ENCODE results near the gene TMEM53.

The TMEM53 gene

DNA sequence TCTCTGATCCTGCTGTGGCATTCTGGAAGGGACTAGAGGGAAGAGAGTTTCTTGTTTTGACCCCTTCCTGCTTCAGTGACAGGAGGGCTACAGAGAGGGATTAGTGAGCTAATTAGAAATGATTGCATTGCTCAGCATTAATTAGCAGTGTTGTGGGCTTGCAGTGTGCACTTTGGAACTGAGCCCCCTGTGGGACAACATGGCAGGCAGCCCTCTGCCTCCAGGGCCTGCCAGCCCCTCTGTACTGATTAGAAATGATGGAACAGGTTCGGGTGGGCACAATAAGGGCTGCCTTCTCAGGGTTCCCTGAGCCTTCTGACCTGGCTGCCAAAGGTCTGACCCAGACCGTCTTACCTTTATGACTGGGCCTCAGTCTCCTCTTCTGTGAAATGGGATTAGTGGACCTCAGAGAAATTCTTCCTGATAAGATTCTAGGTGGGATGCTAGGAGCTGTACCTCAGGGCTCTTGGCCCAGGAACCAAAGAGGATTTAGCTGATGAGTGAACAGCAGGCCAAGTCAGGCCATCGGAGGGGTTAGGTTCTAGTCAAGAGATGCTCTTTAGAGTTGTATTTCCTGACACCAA, 39.6 kb downstream of the TMEM53 start:
- no peak overlapping the region for H3K9ac ChIP-seq (ENCODE audit: low read length)

GRCh38 chr1:44632598-44632997, 41.7 kb downstream of the TMEM53 start:
- no peaks in the 10 kb centered on the region for H3K36me3 ChIP-seq (ENCODE audit: low read length)
- no peaks in the 10 kb centered on the region for H3K27me3 ChIP-seq (ENCODE audit: low read length)
- H3F3A ChIP-seq (ENCODE audit: insufficient read depth), result 0 out of 2 replicates have a peak, but pooled peaks cover 5% of the 10 kb centered on the region
- peak overlapping the region; percentile 91 for H3K27ac ChIP-seq (ENCODE audit: low read depth, low read length)
- no peaks in the 10 kb centered on the region for H3K9me2 ChIP-seq (replicated peaks; ENCODE audit: insufficient read depth, low read length)
- no peak overlapping the region for H2AFZ ChIP-seq (ENCODE audit: low read depth, low read length, severe bottlenecking)
- H3K9ac ChIP-seq (ENCODE audit: low read length), result peak overlapping the region; percentile 75
- no peaks in the 10 kb centered on the region for H3K9me3 ChIP-seq (ENCODE audit: insufficient read depth, low read length)
- H3K4me2 ChIP-seq (ENCODE audit: low read depth, low read length, poor library complexity, severe bottlenecking), result peak overlapping the region; percentile 82
- peak overlapping the region; percentile 67 for H3K4me3 ChIP-seq (ENCODE audit: insufficient read depth, low read length, poor library complexity, severe bottlenecking)
- TF ChIP-seq EZH2phosphoT487 (conservative IDR thresholded peaks at IDR 0.05; ENCODE audit: low read length) (no peak), CTCF (IDR thresholded peaks at IDR 0.05; ENCODE audit: insufficient read depth, low read length, poor library complexity, severe bottlenecking) (no peak)
- H3K79me2 ChIP-seq (ENCODE audit: insufficient read depth, low read length), result peaks cover 11% of the 10 kb centered on the region; the same call in 1 of the 2 replicates
- no peaks in the 10 kb centered on the region for H4K20me1 ChIP-seq (ENCODE audit: low read depth, low read length)

More for the DNA sequence above, 39.6 kb downstream of the TMEM53 start:
- Histone ChIP-seq H3K4me3 (ENCODE audit: insufficient read depth, low read length, poor library complexity, severe bottlenecking) (no peak overlapping the region), H3K9me2 (replicated peaks; ENCODE audit: insufficient read depth, low read length) (no peaks in the 10 kb centered on the region), H3K4me2 (ENCODE audit: low read depth, low read length, poor library complexity, severe bottlenecking) (no peak overlapping the region), H3K79me2 (ENCODE audit: insufficient read depth, low read length) (peaks cover 11% of the 10 kb centered on the region; the same call in 1 of the 2 replicates), H3K36me3 (ENCODE audit: low read length) (no peaks in the 10 kb centered on the region), H3K27ac (ENCODE audit: low read depth, low read length) (no peak overlapping the region), H3K27me3 (ENCODE audit: low read length) (no peaks in the 10 kb centered on the region), H3F3A (ENCODE audit: insufficient read depth) (0 out of 2 replicates have a peak, but pooled peaks cover 5% of the 10 kb centered on the region), H4K20me1 (ENCODE audit: low read depth, low read length) (no peaks in the 10 kb centered on the region), H2AFZ (ENCODE audit: low read depth, low read length, severe bottlenecking) (no peak overlapping the region), H3K9me3 (ENCODE audit: insufficient read depth, low read length) (no peaks in the 10 kb centered on the region)
- no peak for TF ChIP-seq CTCF (IDR thresholded peaks at IDR 0.05; ENCODE audit: insufficient read depth, low read length, poor library complexity, severe bottlenecking)
- no peak for TF ChIP-seq EZH2phosphoT487 (conservative IDR thresholded peaks at IDR 0.05; ENCODE audit: low read length)

GRCh38 chr1:44631647-44632539, 42.4 kb downstream of the TMEM53 start:
- peak overlapping the region; percentile 75 for H3K9ac ChIP-seq (ENCODE audit: low read length)
- no peaks in the 10 kb centered on the region for H3K9me3 ChIP-seq (ENCODE audit: insufficient read depth, low read length)
- H3K36me3 ChIP-seq (ENCODE audit: low read length), result no peaks in the 10 kb centered on the region
- H3K27me3 ChIP-seq (ENCODE audit: low read length), result no peaks in the 10 kb centered on the region
- H3K79me2 ChIP-seq (ENCODE audit: insufficient read depth, low read length), result peaks cover 11% of the 10 kb centered on the region; the same call in 1 of the 2 replicates
- peak overlapping the region; percentile 91 for H3K27ac ChIP-seq (ENCODE audit: low read depth, low read length)
- H3K4me3 ChIP-seq (ENCODE audit: insufficient read depth, low read length, poor library complexity, severe bottlenecking), result peak overlapping the region; percentile 67
- TF ChIP-seq CTCF (IDR thresholded peaks at IDR 0.05; ENCODE audit: insufficient read depth, low read length, poor library complexity, severe bottlenecking), result no peak
- TF ChIP-seq EZH2phosphoT487 (conservative IDR thresholded peaks at IDR 0.05; ENCODE audit: low read length), result no peak
- no peaks in the 10 kb centered on the region for H3K9me2 ChIP-seq (replicated peaks; ENCODE audit: insufficient read depth, low read length)
- H2AFZ ChIP-seq (ENCODE audit: low read depth, low read length, severe bottlenecking), result peak overlapping the region; percentile 84
- peak overlapping the region; percentile 82 for H3K4me2 ChIP-seq (ENCODE audit: low read depth, low read length, poor library complexity, severe bottlenecking)
- H3F3A ChIP-seq (ENCODE audit: insufficient read depth), result 0 out of 2 replicates have a peak, but pooled peaks cover 5% of the 10 kb centered on the region
- no peaks in the 10 kb centered on the region for H4K20me1 ChIP-seq (ENCODE audit: low read depth, low read length)

Measured in SU-DHL-6 (cell line).